Adrenal gland (tissue), 19 donors: ENCODE data around the gene CHRNA10. TPM values are rescaled to one million over a fixed set of nuclear protein-coding genes. Genes with fewer than 3 reads are reported as not detected.

Source experiments
- DNase-seq, 7 donors: peaks; one replicate each; pipeline ENCODE4 v3.0.0-alpha.2; 2019 to 2020
- H3K27ac ChIP-seq, 5 donors: fragments of 200-600 bp; sonication (generic) in 4 of 5; 1 replicate in 3 of 5; 2 replicates in 2 of 5; pipeline versions ENCODE4 v1.5.1 to v1.8.0; 2016 to 2020; ENCODE audit warnings: mild to moderate bottlenecking in 1 of 5
- H3K27me3 ChIP-seq: fragments of 200-600 bp; 2 replicates; pipeline ENCODE4 v1.8.0; 2021
- H3K36me3 ChIP-seq, 2 donors: fragments of 200-600 bp; replicated peaks in 1 of 2; 1 replicate in 1 of 2; 2 replicates in 1 of 2; pipeline versions ENCODE4 v1.5.1 to v1.8.0; 2018 to 2022
- H3K4me1 ChIP-seq, 2 donors: fragments of 200-600 bp; replicated peaks in 1 of 2; 1 replicate in 1 of 2; 2 replicates in 1 of 2; pipeline versions ENCODE4 v1.5.1 to v1.8.0; 2018 to 2021
- H3K4me3 ChIP-seq, 4 donors: fragments of 200-600 bp; sonication (generic) in 3 of 4; one replicate each; pipeline ENCODE4 v1.5.1; 2016 to 2018
- H3K9me3 ChIP-seq, 3 donors: fragments of 200-600 bp; sonication (generic) in 1 of 3; replicated peaks in 1 of 3; 1 replicate in 2 of 3; 2 replicates in 1 of 3; pipeline versions ENCODE4 v1.5.1 to v1.8.0; 2016 to 2021
- POLR2A ChIP-seq, 2 donors: fragments of 450-650 bp; IDR thresholded peaks; one replicate each; pipeline ENCODE4 v1.6.1; 2017; ENCODE audit warnings: antibody characterized with exemption in 2 of 2, mild to moderate bottlenecking in 2 of 2, moderate library complexity in 1 of 2
- WGBS, 4 donors: extraction: QIAGEN DNeasy Blood & Tissue Kit in 2 of 4; methylation state at CpG; one replicate each; pipeline versions ENCODE4 v1.1.5 to v1.1.7; 2013 to 2017; 5-methylcytosine and 5-hydroxymethylcytosine counted together
- intact Hi-C, 2 donors: fragments of 100-400 bp; cut with DNase I; formaldehyde crosslinking; loops; one replicate each; pipeline versions ENCODE4 v1.14.1 to v1.15.0; 2022 to 2023
- long read RNA-seq, 10 donors: library from polyadenylated mRNA in 3 of 10; unstranded in 2 of 10; stranded (forward) in 1 of 10; transcript quantifications; one replicate each; pipeline ENCODE4 v2.0.0 and lab custom pipeline, GENCODE V29; 2021 to 2026
- polyA plus RNA-seq, 3 donors: library from polyadenylated mRNA; stranded (reverse); fragments of 200-250 nt in 2 of 3; fragments of 350-450 nt in 1 of 3; fragmentation: Illumina TruSeq in 1 of 3; extraction: RNeasy Lipid Tissue Mini Kit (QIAGEN cat#74804) in 1 of 3; gene quantifications; one replicate each; pipeline ENCODE4 v1.2.3, GENCODE V29; 2013 to 2014
- total RNA-seq, 9 donors: library from RNA; depleted of rRNA in 4 of 9; stranded (reverse); fragments of >200 nt in 4 of 9; fragments of 120-200 nt in 1 of 9; fragmentation: NEBNext Ultra II Directional in 1 of 9; extraction: Animal tissue kit (Norgen Biotek cat#: 25700) in 1 of 9; gene quantifications; one replicate each; pipeline versions ENCODE4 v1.1.0 to v1.2.4, GENCODE V29; 2013 to 2023
- TF ChIP-seq, protein P1 (sequence below), 6 experiments: fragments of 450-650 bp in 4 of 6; fragments of 200-600 bp in 2 of 6; sonication (generic) in 1 of 6; IDR thresholded peaks; 1 replicate in 5 of 6; 2 replicates in 1 of 6; pipeline versions ENCODE4 v1.5.1 to v1.8.0; 2016 to 2021; ENCODE audit warnings: antibody characterized with exemption in 6 of 6, mild to moderate bottlenecking in 2 of 6, moderate library complexity in 1 of 6
- donor health status: healthy with polysubstance abuse.
- donor health status: Bipolar disorder and iron deficiency.
- donor health status: DM: yes; HTN: yes; CAD: no.
- donor health status: DM: no; HTN: no; CAD: no.
- donor health status: DM: no; HTN: no; CAD: no.
- donor health status: DM: yes; HTN: yes; CAD: no.

Gene CHRNA10, protein sequence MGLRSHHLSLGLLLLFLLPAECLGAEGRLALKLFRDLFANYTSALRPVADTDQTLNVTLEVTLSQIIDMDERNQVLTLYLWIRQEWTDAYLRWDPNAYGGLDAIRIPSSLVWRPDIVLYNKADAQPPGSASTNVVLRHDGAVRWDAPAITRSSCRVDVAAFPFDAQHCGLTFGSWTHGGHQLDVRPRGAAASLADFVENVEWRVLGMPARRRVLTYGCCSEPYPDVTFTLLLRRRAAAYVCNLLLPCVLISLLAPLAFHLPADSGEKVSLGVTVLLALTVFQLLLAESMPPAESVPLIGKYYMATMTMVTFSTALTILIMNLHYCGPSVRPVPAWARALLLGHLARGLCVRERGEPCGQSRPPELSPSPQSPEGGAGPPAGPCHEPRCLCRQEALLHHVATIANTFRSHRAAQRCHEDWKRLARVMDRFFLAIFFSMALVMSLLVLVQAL
- total RNA-seq (1 to 10 TPM in 2 of 9 donors, under 1 TPM in 5, not detected in 2; 0.46 to 1.3 (median 0.80) TPM), polyA plus RNA-seq (1 to 10 TPM in 2 of 3 donors, under 1 TPM in 1; 0.13 to 3.0 (median 2.2) TPM)
- long read RNA-seq, donor 1, result 0 reads
- long read RNA-seq, donor 2, result 0 reads
- long read RNA-seq, donor 3, result 0 reads
- long read RNA-seq, donor 4, result 0 reads
- long read RNA-seq, donor 5, result 0 reads
- long read RNA-seq, donor 6, result 0 reads
- long read RNA-seq, donor 7, result 0 reads
- long read RNA-seq, donor 8, result 0 reads
- long read RNA-seq, donor 9, result 0 reads
- long read RNA-seq, donor 10, result 0 reads

DNA sequence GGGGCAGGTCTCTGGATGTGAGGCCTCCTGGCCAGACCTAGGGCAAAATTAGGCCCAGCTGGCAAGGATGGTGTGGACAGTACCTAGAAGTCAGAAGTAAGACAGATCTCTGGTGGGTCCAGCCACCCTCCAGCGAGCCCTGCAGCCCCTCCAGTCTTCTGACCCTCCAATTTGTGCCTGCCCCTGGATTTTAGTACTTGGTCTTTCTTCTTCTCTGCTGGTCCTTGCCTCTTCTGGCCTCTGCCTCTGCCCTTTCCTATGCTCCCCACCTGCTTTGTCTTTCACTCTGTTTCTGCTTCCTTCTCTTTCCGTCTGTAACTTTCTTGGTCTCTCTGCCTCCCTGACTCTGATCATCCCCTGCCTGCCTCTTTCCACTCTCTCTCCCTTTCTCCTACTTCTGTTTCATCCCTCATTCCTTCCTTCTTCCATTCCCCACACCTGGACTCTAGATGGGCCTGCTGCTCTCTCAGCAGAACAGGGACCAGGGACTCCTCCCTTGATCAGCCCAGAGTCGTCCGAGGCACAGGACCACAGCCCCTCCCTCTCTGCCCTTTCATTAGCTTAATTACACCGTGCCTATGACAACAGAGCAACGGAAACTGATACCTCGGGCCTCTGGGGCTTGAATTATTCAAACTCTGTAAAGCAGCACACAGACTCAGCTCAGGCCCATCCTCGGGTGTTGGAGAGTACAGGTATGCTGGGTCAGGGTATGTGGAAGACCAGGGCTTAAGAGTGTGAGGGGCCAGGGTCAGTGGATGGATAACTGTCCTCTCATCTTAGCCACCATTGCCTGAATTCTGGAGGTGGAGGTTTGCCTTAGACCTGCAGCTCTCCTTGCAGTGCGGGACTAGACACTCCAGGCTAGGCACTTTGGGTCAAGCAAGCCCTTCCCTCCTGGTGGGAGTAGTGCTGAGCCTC lies at the start of gene CHRNA10:
Gene CHRNA10 (minus strand): TSS at position 51 of the 921 bp plus-strand sequence. CDS start 72 bp downstream, outside the sequence.
- intact Hi-C loops, result no loop called here
- H3K27me3 ChIP-seq, result no peaks in the 10 kb centered on the region
- no peaks in the 10 kb centered on the region for H3K9me3 ChIP-seq
- no peak for DNase-seq
- no peak within 1 kb of the TSS for H3K27ac ChIP-seq
- H3K36me3 ChIP-seq, result peaks cover 0 to 59% of the 10 kb centered on the region in 2 donors
- 76 to 86% (median 84%) methylated on average over 8 to 9 of the region's 9 CpGs for WGBS, 4 donors
- H3K4me1 ChIP-seq, result no peaks in the 10 kb centered on the region
- no peak within 1 kb of the TSS for H3K4me3 ChIP-seq
- TF ChIP-seq, protein P1, sequence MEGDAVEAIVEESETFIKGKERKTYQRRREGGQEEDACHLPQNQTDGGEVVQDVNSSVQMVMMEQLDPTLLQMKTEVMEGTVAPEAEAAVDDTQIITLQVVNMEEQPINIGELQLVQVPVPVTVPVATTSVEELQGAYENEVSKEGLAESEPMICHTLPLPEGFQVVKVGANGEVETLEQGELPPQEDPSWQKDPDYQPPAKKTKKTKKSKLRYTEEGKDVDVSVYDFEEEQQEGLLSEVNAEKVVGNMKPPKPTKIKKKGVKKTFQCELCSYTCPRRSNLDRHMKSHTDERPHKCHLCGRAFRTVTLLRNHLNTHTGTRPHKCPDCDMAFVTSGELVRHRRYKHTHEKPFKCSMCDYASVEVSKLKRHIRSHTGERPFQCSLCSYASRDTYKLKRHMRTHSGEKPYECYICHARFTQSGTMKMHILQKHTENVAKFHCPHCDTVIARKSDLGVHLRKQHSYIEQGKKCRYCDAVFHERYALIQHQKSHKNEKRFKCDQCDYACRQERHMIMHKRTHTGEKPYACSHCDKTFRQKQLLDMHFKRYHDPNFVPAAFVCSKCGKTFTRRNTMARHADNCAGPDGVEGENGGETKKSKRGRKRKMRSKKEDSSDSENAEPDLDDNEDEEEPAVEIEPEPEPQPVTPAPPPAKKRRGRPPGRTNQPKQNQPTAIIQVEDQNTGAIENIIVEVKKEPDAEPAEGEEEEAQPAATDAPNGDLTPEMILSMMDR (IDR thresholded peaks at IDR 0.05), result no peak

DNA sequence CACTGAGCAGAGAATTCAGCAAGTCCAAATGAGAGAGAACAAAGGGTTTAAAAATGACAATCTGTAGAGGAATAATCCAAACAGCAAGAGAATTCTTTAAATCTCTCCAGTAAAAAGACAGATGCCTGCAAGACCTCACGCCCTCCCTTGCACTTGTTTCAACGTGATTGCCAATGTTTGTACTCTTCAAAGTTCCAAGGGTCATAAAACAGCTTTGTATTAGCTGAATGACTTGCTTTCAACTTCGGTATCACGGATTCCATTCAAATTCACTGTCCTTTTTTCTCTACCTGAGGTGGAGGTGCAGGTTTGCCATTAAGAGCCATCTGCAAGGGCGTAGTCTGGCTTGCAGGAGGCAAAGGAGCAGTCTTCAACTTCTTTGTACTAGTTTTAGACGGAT lies 41.1 kb upstream of the CHRNA10 start:
- no peaks in the 10 kb centered on the region for H3K27me3 ChIP-seq
- H3K36me3 ChIP-seq, result peaks cover 0 to 62% of the 10 kb centered on the region in 2 donors
- intact Hi-C loops, result no loop called here
- TF ChIP-seq, protein P1 (IDR thresholded peaks at IDR 0.05), result no peak
- TF ChIP-seq POLR2A (IDR thresholded peaks at IDR 0.05), result no peak
- DNase-seq, result no peak
- H3K4me1 ChIP-seq, result no peaks in the 10 kb centered on the region
- no peak overlapping the region for H3K4me3 ChIP-seq
- no peak overlapping the region for H3K27ac ChIP-seq
- H3K9me3 ChIP-seq, result no peaks in the 10 kb centered on the region
- 83 to 88% (median 85%) methylated on average over 6 of the region's 6 CpGs for WGBS, 4 donors

DNA sequence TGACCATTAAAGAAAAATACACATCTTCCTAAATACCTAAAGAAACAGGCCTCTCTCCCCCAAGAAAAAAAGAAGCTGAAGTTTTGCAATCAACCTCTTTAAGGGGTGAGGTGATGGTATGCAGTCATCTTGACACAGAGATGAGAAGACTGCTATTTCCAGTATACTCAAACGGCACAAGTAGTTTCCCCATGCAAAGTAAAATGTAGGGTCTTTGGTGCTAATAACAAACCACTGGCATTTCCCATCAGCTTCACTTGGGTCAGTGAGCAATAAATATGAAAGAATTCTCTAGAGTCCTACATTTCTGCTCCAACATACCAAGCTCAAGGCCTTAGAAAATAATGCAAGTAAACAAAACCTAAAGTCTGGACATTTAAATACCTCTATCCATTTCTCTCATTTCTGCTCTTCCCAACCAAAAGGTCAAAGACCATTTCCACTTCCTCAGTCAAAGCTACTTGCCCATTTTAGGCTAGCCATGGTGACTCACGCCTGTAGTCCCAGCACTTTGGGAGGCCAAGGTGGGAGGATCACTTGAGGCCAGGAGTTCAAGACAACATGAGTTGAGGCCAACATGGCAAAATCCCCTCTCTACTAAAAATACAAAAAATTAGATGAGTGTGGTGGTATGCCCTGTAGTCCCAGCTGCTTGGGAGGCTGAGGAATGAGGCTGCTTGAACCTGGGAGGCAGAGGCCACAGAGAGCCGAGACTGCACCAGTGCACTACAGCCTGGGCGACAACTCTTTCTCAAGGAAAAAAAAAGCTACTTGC lies 39.5 kb upstream of the CHRNA10 start:
- no peaks in the 10 kb centered on the region for H3K27me3 ChIP-seq
- H3K4me3 ChIP-seq, result no peak overlapping the region
- H3K27ac ChIP-seq, result no peak overlapping the region
- no peaks in the 10 kb centered on the region for H3K9me3 ChIP-seq
- peaks cover 0 to 46% of the 10 kb centered on the region in 2 donors for H3K36me3 ChIP-seq
- no peaks in the 10 kb centered on the region for H3K4me1 ChIP-seq
- TF ChIP-seq, protein P1 (IDR thresholded peaks at IDR 0.05), result no peak
- no peak for TF ChIP-seq POLR2A (IDR thresholded peaks at IDR 0.05)
- no peak for DNase-seq
- WGBS, 4 donors, result 94 to 96% (median 95%) methylated on average over 4 of the region's 4 CpGs
- intact Hi-C loops, result no loop called here
